ENCODE data around the gene KRTAP9-9.
"Not testable (repeated sequence)": the region's sequence is repeated elsewhere in the genome, so short reads cannot be mapped to it uniquely, and the experiment has no call there.

The KRTAP9-9 gene

GRCh38 chr17:41271858-41272257 lies 16.7 kb downstream of the KRTAP9-9 start:
- in situ Hi-C loops (cut with HindIII; ENCODE audit: low sequenced_read_pairs) = no loop called here
- TF ChIP-seq, protein P1, sequence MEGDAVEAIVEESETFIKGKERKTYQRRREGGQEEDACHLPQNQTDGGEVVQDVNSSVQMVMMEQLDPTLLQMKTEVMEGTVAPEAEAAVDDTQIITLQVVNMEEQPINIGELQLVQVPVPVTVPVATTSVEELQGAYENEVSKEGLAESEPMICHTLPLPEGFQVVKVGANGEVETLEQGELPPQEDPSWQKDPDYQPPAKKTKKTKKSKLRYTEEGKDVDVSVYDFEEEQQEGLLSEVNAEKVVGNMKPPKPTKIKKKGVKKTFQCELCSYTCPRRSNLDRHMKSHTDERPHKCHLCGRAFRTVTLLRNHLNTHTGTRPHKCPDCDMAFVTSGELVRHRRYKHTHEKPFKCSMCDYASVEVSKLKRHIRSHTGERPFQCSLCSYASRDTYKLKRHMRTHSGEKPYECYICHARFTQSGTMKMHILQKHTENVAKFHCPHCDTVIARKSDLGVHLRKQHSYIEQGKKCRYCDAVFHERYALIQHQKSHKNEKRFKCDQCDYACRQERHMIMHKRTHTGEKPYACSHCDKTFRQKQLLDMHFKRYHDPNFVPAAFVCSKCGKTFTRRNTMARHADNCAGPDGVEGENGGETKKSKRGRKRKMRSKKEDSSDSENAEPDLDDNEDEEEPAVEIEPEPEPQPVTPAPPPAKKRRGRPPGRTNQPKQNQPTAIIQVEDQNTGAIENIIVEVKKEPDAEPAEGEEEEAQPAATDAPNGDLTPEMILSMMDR (IDR thresholded peaks at IDR 0.05; ENCODE audit: low read depth, low read length, missing control alignments) = no peak
- DNase-seq (ENCODE audit: low read depth) = no peak
- H3K4me3 ChIP-seq (ENCODE audit: low read depth, low read length) = no peak overlapping the region

DNA sequence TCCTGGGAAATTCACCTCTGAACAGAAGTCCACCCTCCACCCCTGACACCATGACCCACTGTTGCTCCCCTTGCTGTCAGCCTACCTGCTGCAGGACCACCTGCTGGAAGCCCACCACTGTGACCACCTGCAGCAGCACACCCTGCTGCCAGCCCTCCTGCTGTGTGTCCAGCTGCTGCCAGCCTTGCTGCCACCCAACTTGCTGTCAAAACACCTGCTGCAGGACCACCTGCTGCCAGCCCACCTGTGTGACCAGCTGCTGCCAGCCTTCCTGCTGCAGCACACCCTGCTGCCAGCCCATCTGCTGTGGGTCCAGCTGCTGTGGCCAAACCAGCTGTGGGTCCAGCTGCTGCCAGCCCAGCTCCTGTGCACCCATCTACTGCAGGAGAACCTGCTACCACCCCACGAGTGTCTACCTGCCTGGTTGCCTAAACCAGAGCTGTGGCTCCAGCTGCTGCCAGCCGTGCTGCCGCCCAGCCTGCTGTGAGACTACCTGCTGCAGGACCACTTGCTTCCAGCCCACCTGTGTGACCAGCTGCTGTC lies 20.5 kb downstream of the KRTAP9-9 start, which contains the start of gene KRTAP9-7:
KRTAP9-7 (plus strand) TSS at position 51 of the 543 bp plus-strand sequence; CDS start at position 51, 0 bp downstream.
- in situ Hi-C loops (cut with HindIII; ENCODE audit: low sequenced_read_pairs); H3K4me3 ChIP-seq (ENCODE audit: low read depth, low read length); DNase-seq (ENCODE audit: low read depth): not testable (repeated sequence)

DNA sequence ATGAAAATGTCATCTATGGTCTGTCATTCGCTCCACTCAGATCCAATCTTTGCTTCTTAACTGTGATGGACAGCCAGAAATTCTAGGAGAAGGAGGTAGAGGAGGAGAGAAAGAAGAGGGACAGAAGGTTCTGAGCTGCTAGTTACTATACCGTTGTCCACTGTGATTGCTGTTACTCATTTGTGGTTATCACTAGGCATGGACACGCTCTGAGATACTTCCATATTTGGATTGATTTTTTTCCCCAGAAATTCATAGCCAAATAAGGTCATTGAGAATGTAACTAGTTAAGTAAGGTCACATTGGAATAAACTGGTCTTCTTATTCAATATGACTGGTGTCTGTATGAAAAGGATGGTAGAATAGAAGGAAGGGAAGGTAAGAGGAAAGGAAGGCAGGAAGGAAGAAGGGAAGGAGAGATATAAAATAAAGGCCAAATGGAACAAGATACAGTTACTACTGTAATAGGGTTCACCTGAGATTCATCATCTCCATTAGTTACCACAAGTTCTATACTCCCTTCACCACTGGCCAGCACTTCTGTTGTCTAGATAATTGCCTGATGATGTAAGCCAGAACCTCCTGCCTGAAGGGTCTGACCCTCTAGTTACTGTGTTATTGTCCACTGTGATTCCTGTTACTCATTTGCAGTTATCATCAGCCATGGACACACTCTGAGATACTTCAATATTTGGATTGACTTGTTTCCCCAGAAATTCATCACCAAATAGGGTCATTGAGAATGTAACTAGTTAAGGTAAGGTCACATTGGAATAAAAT lies 23.2 kb downstream of the KRTAP9-9 start:
- DNase-seq (ENCODE audit: low read depth) = no peak
- in situ Hi-C loops (cut with HindIII; ENCODE audit: low sequenced_read_pairs) = no loop called here
- TF ChIP-seq, protein P1 (IDR thresholded peaks at IDR 0.05; ENCODE audit: low read depth, low read length, missing control alignments) = no peak
- no peak overlapping the region for H3K4me3 ChIP-seq (ENCODE audit: low read depth, low read length)

- TF ChIP-seq, protein P1 (IDR thresholded peaks at IDR 0.05; ENCODE audit: low read depth, low read length, missing control alignments) = no peak
- no peak overlapping the region for H3K4me3 ChIP-seq (ENCODE audit: low read depth, low read length)
- in situ Hi-C loops (cut with HindIII; ENCODE audit: low sequenced_read_pairs) = no loop called here
- no peak for DNase-seq (ENCODE audit: low read depth)
These were observed 28.9 kb downstream of the KRTAP9-9 start for GRCh38 chr17:41284043-41284442.

DNA sequence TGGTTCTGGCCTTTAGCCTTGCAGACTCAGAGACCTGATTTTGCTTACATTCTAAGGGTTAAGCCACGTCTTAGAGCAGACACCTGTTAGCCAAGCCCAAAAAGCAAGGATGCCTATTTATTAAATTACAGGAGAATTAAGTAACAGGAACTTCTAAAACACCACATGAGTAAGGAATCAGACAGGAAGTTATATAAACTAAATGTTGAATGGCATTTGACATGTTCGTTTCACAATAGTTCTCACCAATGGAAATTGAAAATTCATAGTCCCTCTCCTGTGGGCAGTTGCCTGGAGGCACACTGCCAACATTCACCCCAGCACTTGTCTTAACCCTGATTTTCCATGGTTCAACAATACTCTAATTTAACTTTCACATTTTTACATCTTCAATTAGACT lies 29.4 kb downstream of the KRTAP9-9 start:
- no peak for DNase-seq (ENCODE audit: low read depth)
- in situ Hi-C loops (cut with HindIII; ENCODE audit: low sequenced_read_pairs) = no loop called here
- no peak overlapping the region for H3K4me3 ChIP-seq (ENCODE audit: low read depth, low read length)
- TF ChIP-seq, protein P1 (IDR thresholded peaks at IDR 0.05; ENCODE audit: low read depth, low read length, missing control alignments) = no peak

GRCh38 chr17:41287050-41287449 lies 31.9 kb downstream of the KRTAP9-9 start:
- in situ Hi-C loops (cut with HindIII; ENCODE audit: low sequenced_read_pairs) = no loop called here
- DNase-seq (ENCODE audit: low read depth) = no peak
- no peak overlapping the region for H3K4me3 ChIP-seq (ENCODE audit: low read depth, low read length)
- TF ChIP-seq, protein P1 (IDR thresholded peaks at IDR 0.05; ENCODE audit: low read depth, low read length, missing control alignments) = no peak

DNA sequence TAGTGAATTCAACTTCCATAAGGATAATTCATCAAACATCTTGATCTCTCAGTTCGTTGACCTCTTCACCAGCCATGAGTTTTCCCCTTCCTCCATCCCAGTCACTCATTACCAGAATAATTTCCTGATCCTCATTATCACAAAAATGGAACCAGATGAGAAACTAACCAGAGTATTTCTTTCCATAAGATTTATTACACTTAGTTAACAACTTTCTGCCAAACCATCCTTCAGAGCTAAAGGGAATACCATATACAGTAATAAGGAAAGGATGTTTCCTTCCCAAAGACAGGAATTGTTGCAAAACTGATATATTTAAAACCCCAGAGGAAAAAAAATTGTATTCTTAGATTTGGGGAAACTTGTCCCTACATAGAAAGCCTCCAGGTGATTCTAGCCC lies 38.8 kb downstream of the KRTAP9-9 start:
- DNase-seq (ENCODE audit: low read depth) = no peak
- in situ Hi-C loops (cut with HindIII; ENCODE audit: low sequenced_read_pairs) = no loop called here
- no peak overlapping the region for H3K4me3 ChIP-seq (ENCODE audit: low read depth, low read length)
- TF ChIP-seq, protein P1 (IDR thresholded peaks at IDR 0.05; ENCODE audit: low read depth, low read length, missing control alignments) = no peak

Data from astrocyte of the cerebellum (primary cell).